HG02852 (cell line): ENCODE results near the gene KIAA1671.

Source experiments
- ATAC-seq: cut with Tn5 transposase; IDR thresholded peaks from one replicate; pipeline ENCODE4 v1.9.1; 2021; ENCODE audit warnings: mild to moderate bottlenecking, moderate library complexity; ENCODE audit not compliant: unreplicated experiment

KIAA1671 gene

GRCh38 chr22:24950272-24950902 is 2.1 kb upstream of the KIAA1671 start:
- no peak for ATAC-seq

GRCh38 chr22:24952837-24953383 is 394 bp downstream of the KIAA1671 start:
- peak; percentile 24 for ATAC-seq

DNA sequence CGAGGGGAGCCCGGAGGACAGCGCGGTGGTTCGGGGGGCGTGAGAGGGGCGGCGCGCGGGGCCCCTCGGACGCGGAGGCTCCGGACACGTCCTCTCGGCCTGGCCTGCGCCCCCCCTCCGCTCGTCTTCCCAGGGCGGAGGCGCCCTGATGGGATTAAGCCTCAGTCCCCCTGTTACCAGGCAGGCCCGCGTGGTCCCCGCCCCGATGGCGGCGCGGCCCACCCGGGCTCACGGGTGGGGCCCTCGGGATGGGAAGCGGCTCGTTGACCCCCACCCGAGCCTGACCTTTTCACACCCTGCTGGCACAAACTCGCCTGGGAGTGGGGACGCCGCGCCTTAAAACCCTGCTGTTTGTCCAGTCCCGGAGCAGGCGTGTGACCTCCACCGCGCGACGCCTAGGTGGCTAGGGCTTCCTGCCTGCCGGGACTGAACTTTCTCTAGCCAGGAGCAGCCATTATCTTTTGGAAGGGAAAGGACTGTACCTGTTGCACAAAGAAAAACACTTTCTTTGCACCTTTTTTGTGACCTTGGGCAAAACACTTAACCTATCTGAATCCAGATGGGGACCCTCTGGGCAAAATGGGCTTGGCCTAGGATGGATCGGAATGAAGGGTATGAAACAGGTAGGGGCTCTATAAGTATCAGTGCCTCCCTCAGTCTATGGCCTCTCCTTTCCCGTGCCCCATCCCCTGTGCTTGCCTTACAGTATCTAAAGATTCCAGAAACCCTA is 1.0 kb downstream of the KIAA1671 start:
- no peak for ATAC-seq

DNA sequence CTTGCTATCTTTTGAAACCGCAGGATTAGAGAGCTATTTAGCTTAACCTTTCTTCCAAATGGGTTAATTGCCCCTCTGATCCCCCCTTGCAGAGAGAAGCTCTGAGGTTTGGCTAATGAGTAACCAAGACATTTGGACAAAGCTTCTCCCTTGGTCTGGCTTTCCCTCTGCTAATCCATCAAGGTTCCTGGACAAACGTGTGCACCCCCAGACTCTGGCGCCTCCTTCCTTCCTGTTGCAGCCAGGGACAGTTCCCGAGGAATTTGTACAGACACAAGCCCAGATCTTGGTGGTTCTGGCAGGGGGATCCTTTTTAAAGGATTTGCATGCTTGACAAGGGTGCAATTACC is 1.6 kb downstream of the KIAA1671 start:
- ATAC-seq = no peak

DNA sequence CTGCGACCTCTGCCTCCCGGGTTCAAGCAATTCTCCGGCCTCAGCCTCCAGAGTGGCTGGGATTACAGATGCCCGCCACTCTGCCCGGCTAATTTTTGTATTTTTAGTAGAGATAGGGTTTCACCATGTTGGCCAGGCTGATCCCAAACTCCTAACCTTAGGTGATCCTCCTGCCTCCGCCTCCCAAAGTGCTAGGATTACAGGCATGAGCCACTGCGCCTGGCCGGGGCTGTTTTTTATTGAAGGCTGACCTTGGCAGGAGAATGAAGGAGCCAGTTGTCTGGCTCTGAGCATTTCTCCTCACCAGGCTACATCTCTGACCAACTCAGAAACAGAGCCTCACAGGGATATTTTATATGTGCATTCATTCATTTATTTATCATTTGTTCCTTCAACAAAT is 2.3 kb downstream of the KIAA1671 start:
- ATAC-seq = no peak

DNA sequence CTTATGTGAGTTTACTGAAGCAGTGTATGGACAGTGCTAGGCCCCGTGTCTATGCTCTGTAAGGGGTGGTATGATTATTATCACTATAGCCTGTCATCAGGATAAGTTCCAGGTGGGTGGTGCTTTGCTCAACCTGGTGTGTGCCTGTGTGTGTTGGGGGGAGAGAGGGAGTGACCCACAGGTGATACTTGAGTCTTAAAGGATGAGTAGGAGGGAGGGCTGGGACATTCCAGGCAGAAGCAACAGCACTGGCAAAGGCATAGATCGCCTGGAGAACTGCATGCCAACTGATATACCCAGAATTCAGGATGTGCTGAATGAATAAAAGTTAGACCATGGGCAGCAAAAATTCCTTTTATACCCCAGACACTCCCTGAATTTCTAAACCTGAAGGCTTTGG is 4.5 kb downstream of the KIAA1671 start:
- ATAC-seq = no peak

DNA sequence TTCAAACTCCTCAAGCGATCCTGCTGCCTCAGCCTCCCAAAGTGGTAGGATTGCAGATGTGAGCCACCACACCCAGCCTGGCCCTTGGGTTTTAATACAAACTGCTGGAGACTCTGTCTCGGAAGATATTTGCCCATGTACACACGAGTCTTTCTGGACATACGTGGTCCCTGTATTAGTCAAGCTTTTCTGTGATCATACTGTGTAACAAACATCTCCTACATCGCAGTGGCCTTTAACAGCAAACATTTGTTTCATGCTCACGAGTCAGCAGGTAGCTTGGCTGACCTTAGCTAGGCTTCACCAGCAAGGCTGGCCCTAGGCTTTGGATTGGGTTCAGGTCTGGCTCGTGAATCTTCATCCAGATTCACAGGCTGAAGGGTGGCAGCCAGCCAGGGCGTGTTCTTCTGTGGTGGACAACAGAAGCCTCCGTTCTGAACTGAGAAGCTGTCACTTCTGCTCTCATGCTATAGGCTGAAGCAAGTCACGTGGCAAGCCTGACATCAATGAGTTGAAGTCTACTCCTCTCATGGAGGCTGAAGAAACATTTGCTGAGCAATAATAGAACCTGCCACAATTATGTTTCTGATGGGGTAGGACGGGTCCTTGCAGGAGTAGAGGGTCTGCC is 8.8 kb downstream of the KIAA1671 start:
- no peak for ATAC-seq

GRCh38 chr22:24962094-24962493 is 9.6 kb downstream of the KIAA1671 start:
- no peak for ATAC-seq

- ATAC-seq = no peak
These were observed 10.3 kb downstream of the KIAA1671 start for GRCh38 chr22:24962835-24963234.

GRCh38 chr22:24964441-24964840 is 11.9 kb downstream of the KIAA1671 start:
- no peak for ATAC-seq

DNA sequence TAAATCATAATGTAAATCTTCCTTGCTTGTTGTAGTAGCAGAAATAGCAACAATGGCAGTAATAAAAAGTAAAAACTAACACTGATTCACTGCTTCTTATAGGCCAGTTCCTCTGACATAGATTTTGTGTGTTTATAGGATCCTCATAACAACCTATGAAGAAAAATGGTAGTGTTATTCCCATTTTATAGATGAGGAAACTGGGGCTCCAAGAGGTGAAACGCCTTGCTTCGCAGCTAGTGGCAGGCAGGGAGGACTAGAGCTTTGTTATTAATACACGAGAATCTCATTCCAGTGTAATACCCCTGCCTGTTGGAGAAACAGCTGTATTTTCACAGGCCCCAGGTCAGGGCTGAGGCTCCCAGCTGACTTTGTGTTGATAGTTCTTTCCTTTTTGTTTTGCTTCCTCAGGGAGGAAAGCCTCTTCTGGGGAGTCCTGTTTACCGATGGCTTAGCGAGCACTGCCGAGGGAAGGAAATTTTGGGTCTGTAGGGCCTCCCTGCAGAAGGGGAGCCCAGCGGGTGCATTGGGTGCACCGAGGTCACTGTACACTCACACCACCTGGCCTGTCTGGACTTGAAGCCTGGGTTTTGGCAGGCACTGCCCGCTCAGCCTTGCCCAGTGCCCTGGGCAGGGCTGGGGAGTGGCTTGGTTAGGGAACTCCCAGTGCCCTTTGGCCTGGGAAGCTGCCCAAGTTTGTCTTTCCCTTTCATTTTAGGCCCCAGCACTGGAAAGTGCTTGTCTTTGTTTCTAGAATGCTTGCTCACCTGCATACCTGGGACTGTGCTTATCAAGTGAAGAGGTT is 13.5 kb downstream of the KIAA1671 start:
- no peak for ATAC-seq

GRCh38 chr22:24968066-24968561 is 15.6 kb downstream of the KIAA1671 start:
- ATAC-seq = no peak

GRCh38 chr22:24969560-24970301 is 17.2 kb downstream of the KIAA1671 start:
- ATAC-seq = no peak

GRCh38 chr22:24972369-24972768 is 19.9 kb downstream of the KIAA1671 start:
- ATAC-seq = no peak

GRCh38 chr22:24973872-24974271 is 21.4 kb downstream of the KIAA1671 start:
- ATAC-seq = no peak

DNA sequence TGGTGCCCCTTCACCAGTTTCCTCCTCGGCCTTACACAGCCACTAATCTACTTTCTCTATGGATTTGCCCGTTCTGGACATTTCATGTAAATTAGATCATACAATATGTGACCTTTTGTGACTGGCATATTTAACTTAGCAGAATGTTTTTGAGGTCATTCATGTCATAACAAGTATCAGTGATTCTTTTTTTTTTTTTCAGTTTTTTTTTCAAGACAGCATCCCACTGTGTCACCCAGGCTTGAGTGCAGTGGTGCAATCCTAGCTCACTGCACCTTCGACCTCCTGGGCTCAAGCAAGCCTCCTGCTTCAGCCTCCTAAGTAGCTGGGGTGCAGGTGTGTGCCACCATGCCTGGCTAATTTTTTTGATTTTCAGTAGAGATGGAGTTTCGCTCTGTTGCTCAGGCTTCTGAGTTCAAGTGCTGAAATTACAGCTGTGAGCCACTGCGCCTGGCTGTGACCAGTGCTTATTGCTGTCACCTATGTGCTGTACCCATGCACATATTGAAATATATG is 22.7 kb downstream of the KIAA1671 start:
- ATAC-seq = no peak

DNA sequence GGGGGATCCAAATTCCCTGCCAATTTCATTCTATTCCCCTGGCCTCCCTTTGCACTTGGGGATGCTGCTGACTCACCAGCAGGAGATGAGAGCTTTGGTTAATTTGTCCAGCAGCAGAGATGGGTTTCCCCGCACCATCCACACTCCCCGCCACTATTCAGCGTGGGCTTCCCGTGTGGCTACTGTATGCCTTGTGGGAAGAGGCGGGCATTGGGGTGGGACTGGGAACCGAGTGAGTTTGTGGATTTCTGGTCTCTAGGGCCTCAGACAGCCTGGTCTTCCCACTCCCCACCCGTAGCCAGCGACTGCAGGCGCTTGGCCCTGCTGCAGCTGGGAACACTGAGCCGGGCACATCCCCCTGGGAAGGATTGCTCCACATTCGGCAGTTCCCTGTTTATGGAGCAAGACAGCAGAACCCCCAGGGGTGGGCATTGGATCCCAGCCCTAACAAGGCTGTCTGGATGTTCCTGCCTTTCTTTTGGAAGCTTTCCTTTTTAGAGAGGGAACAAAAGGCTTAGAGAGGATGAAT is 23.4 kb downstream of the KIAA1671 start:
- no peak for ATAC-seq

DNA sequence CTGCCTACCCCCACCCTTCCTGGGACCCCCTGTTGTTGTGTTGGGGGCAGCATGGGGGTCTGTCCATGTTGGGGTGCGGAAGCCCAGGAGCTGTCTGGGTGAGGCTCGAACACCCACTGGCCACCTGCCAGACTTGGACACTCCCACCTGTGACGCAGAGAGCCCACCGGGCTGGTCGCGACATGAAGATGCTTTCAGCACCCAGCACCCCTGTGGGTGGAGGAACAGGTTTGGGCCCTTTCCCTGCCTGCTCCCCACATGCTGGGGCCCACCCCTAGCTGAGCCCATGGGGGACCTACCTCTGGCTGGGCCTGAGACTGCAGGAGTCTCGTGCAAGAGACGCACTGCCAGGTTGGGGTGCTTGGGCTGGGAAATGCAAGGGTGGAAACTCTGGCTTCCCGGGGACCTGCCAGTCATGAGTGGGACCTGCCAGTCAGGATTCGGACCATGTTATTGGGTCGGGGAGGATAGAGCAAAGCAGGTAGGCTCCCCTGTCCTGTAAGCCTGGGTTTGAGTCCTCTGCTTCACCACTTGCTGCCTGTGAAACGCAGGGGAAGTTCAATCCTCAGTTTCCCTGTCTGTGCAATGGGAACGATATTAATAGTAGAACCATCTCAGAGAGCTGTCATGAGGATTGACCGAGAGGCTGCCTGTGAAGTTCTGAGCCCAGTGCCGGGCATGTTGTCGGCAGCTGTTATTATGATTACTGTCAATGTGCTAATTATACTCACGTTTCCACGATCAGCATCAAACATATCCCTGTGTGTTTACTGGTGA is 24.1 kb downstream of the KIAA1671 start:
- no peak for ATAC-seq
